ENCODE data around the gene GLRX5.

The GLRX5 gene

GRCh38 chr14:95525999-95526398 lies 8.9 kb upstream of the GLRX5 start:
- Mint-ChIP-seq H3K36me3 (ENCODE audit: low read depth) (peaks cover 7% of the 10 kb centered on the region), H3K4me1 (ENCODE audit: low read depth) (peaks cover 58% of the 10 kb centered on the region), H3K4me3 (no peak overlapping the region), H3K27ac (peak overlapping the region; percentile 71), H3K27me3 (no peaks in the 10 kb centered on the region), H3K9me3 (no peaks in the 10 kb centered on the region)
- intact Hi-C loops (cut with micrococcal nuclease) = loop anchor here (5.0 to 10.0 kb wide), 2 partner anchors 44 to 211 kb away; partner anchors contain the start of gene CLMN

DNA sequence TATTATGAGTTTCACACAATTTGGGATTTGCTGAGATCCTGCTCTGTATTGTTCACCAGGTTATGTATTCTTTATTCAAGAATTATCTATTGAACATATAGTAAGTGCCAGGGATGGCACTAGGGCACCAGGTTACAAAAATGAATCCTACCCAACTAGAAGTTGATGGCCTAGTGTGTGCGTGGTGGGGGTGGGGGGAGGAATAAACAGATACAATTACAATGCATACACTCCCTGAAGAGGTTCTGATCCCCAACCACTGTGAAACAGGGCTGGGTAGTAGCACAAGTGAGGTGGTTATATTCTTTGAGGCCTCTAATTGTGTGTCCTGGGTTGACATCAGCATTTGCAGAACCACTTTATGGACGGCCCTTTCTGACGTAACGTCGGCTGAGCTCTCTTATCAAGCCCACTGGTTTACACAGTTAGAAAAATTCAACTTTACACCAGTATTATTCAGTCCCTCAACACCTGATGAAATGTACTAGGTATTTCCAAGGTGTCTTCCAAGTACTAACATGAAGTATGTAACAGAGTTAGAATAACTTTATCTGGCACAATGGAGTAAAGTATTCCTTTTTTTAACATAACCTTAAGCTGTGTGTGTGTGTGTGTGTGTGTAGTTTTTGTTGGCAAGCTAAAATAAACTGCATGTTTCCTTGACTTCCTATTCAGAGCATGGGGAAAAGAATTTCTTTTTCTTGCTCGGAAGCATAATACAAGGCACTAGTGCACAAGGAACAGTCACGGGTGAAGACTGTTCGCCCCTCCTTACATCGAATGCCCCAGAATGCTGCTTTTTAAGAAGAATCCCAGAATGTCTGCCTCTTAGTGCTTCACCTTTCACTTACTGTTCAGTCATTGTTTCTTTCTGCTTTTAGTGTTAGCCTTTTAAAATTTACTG lies 8.1 kb upstream of the GLRX5 start:
- H3K4me1 Mint-ChIP-seq (ENCODE audit: low read depth) = peaks cover 63% of the 10 kb centered on the region
- peaks cover 7% of the 10 kb centered on the region for H3K36me3 Mint-ChIP-seq (ENCODE audit: low read depth)
- intact Hi-C loops (cut with micrococcal nuclease) = loop anchor here (1.0 to 10.0 kb wide), 3 partner anchors 44 to 212 kb away; partner anchors contain the start of gene CLMN
- no peaks in the 10 kb centered on the region for H3K27me3 Mint-ChIP-seq
- peak overlapping the region; percentile 71 for H3K27ac Mint-ChIP-seq
- H3K9me3 Mint-ChIP-seq = no peaks in the 10 kb centered on the region
- H3K4me3 Mint-ChIP-seq = no peak overlapping the region

- H3K4me1 Mint-ChIP-seq (ENCODE audit: low read depth) = peaks cover 63% of the 10 kb centered on the region
- H3K4me3 Mint-ChIP-seq = no peak overlapping the region
- intact Hi-C loops (cut with micrococcal nuclease) = loop anchor here (1.0 to 10.0 kb wide), 3 partner anchors 45 to 213 kb away; partner anchors contain the start of gene CLMN
- no peaks in the 10 kb centered on the region for H3K9me3 Mint-ChIP-seq
- peak overlapping the region; percentile 39 for H3K27ac Mint-ChIP-seq
- H3K36me3 Mint-ChIP-seq (ENCODE audit: low read depth) = peaks cover 13% of the 10 kb centered on the region
- H3K27me3 Mint-ChIP-seq = no peaks in the 10 kb centered on the region
These were observed 7.4 kb upstream of the GLRX5 start for GRCh38 chr14:95527387-95528002.

DNA sequence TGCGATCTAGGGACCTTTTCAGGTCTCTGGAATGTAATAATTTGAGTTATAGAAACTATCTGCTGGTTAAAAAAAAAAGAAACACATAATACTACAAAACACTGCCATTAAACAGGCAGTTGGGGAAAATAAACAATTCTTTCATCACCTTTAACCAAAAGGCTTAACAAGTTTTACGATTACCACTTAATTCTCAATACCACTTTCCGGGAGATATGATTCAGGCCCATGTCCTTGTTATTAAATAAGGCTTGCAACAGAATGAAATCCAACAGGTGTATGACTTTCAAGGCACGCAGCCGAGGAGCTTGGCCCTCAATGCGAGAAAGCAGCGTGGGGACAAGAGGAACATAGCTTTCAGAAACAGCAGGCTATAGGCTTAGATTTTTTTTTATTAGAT lies 5.6 kb upstream of the GLRX5 start:
- intact Hi-C loops (cut with micrococcal nuclease) = loop anchor here (5.0 to 10.0 kb wide), 2 partner anchors 47 to 214 kb away; partner anchors contain the start of gene CLMN
- Mint-ChIP-seq H3K4me3 (no peak overlapping the region), H3K27ac (no peak overlapping the region), H3K36me3 (ENCODE audit: low read depth) (peaks cover 20% of the 10 kb centered on the region), H3K27me3 (no peaks in the 10 kb centered on the region), H3K4me1 (ENCODE audit: low read depth) (peaks cover 58% of the 10 kb centered on the region), H3K9me3 (no peaks in the 10 kb centered on the region)

DNA sequence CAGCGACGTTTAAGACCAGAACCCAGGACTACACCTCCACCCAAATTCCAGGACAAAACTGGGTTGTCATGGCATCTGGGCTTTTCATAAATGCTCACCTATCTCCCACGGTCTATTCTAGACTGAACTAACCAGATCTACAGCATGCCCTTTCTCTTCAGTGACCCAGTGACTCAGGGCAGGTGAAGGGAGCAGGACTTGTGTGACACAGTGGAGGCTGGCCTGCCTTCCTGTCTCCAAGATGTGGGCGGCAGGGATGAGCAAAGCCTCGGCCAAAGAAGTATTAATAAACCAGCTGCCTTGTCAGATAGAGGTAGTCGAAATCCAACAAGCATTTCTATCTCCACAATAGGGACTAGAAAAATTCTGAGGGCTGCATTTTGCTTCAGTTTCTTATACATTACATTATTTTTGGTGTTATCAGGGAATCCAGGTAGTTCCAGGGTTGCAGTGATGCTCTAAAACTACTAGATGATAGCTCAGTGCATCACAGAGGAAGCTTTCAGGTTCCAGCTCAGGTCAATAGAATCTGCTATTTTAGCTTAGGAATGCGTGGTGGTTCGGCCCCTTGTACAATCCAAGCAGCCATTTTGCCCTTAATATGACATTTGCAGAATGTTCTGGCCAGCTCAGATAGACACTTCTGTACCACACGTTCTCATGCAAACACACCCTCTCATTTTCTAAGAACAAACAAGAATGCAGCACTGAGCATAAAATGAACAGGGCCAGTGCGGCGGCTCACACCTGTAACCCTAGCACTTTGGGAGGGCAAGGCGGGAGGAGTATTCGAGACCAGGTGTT lies 4.2 kb upstream of the GLRX5 start:
- Mint-ChIP-seq H3K36me3 (ENCODE audit: low read depth) (peaks cover 33% of the 10 kb centered on the region), H3K27me3 (no peaks in the 10 kb centered on the region), H3K4me1 (ENCODE audit: low read depth) (peaks cover 51% of the 10 kb centered on the region), H3K4me3 (no peak overlapping the region), H3K27ac (no peak overlapping the region), H3K9me3 (no peaks in the 10 kb centered on the region)
- intact Hi-C loops (cut with micrococcal nuclease) = loop anchor here (5.0 to 10.0 kb wide), 2 partner anchors 33 to 974 kb away; partner anchors contain the start of gene PAPOLA

DNA sequence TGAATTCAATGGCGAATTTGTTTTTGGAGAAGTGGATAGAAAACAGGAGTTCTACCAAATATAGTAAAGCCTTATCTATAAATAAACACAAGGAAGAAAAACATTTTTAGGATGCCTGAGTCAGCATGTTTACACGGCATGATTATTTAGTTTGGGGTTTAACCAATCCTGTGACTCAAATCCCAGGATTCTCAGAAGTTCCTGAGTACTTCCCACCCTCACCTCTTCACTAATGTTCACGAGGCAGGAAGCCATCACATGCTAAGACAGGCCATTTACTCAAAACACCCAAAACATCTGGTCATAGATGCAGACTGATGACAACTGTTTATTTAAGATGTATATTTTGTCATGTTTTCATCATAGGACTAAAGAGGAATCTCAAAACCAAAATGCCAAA lies 3.4 kb upstream of the GLRX5 start:
- Mint-ChIP-seq H3K36me3 (ENCODE audit: low read depth) (peaks cover 33% of the 10 kb centered on the region), H3K27ac (no peak overlapping the region), H3K4me3 (no peak overlapping the region), H3K27me3 (no peaks in the 10 kb centered on the region), H3K4me1 (ENCODE audit: low read depth) (peaks cover 52% of the 10 kb centered on the region), H3K9me3 (no peaks in the 10 kb centered on the region)
- intact Hi-C loops (cut with micrococcal nuclease) = loop anchor here (5.0 to 10.0 kb wide), 2 partner anchors 34 to 973 kb away; partner anchors contain the start of gene PAPOLA

- H3K4me1 Mint-ChIP-seq (ENCODE audit: low read depth) = peaks cover 50% of the 10 kb centered on the region
These were observed 2.9 kb upstream of the GLRX5 start for GRCh38 chr14:95531969-95532368.

GRCh38 chr14:95533391-95533821 lies 1.4 kb upstream of the GLRX5 start:
- Mint-ChIP-seq H3K9me3 (no peaks in the 10 kb centered on the region), H3K27ac (peak overlapping the region; percentile 91), H3K36me3 (ENCODE audit: low read depth) (peaks cover 33% of the 10 kb centered on the region), H3K27me3 (no peaks in the 10 kb centered on the region), H3K4me1 (ENCODE audit: low read depth) (peaks cover 51% of the 10 kb centered on the region), H3K4me3 (peak overlapping the region; percentile 91)
- intact Hi-C loops (cut with micrococcal nuclease) = loop anchor here (5.0 to 10.0 kb wide), 2 partner anchors 36 to 971 kb away; partner anchors contain the start of gene PAPOLA

More at GRCh38 chr14:95531969-95532368, 2.9 kb upstream of the GLRX5 start:
- intact Hi-C loops (cut with micrococcal nuclease) = loop anchor here (5.0 to 10.0 kb wide), 2 partner anchors 35 to 973 kb away; partner anchors contain the start of gene PAPOLA
- no peaks in the 10 kb centered on the region for H3K9me3 Mint-ChIP-seq
- no peak overlapping the region for H3K27ac Mint-ChIP-seq
- no peak overlapping the region for H3K4me3 Mint-ChIP-seq
- peaks cover 33% of the 10 kb centered on the region for H3K36me3 Mint-ChIP-seq (ENCODE audit: low read depth)
- no peaks in the 10 kb centered on the region for H3K27me3 Mint-ChIP-seq

GRCh38 chr14:95533822-95534221 lies 1.0 kb upstream of the GLRX5 start:
- Mint-ChIP-seq H3K36me3 (ENCODE audit: low read depth) (peaks cover 33% of the 10 kb centered on the region), H3K4me3 (peak overlapping the region; percentile 91), H3K27me3 (no peaks in the 10 kb centered on the region), H3K4me1 (ENCODE audit: low read depth) (peaks cover 51% of the 10 kb centered on the region), H3K9me3 (no peaks in the 10 kb centered on the region), H3K27ac (peak overlapping the region; percentile 91)
- intact Hi-C loops (cut with micrococcal nuclease) = loop anchor here (1.0 to 10.0 kb wide), 5 partner anchors 14 to 971 kb away; partner anchors contain the start of gene PAPOLA

DNA sequence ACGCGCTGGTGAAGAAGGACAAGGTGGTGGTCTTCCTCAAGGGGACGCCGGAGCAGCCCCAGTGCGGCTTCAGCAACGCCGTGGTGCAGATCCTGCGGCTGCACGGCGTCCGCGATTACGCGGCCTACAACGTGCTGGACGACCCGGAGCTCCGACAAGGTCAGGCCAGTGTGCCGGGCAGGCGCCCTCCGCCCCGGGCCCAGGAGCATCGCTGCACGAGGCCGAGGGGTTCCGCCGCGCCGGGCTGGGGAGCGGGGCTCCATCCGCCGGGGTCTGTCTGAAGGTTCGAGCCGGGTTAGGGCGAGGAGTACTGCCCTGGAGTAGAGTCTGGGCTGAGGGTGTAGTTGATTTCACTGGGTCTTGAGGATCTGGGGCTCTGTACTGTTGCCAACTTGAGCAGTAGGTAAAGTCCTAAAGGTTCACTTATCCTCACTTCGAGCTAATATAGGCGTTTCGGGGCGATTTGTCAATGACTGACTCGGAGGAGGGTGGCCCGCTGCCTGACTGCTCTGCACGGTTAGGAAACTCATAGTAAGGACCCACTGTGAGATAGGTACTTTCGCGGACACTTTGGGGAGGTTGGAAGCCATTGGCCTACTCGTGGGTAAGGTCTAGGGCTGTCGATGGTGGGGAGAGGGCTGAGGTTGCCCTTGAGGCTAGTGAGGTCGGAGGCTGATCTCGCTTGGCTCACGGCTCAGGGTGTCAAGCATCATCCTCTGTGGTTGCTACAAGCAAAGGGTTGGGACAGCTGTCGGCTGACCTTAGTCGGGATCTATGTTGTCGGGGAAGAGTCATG lies 574 bp downstream of the GLRX5 start:
- Mint-ChIP-seq H3K27ac (peak overlapping the region; percentile 91), H3K36me3 (ENCODE audit: low read depth) (peaks cover 27% of the 10 kb centered on the region), H3K9me3 (no peaks in the 10 kb centered on the region), H3K4me1 (ENCODE audit: low read depth) (peaks cover 51% of the 10 kb centered on the region), H3K27me3 (no peaks in the 10 kb centered on the region), H3K4me3 (peak overlapping the region; percentile 91)
- intact Hi-C loops (cut with micrococcal nuclease) = loop anchor here (2.0 to 10.0 kb wide), 2 partner anchors 93 to 969 kb away; partner anchors contain the start of gene PAPOLA

- Mint-ChIP-seq H3K4me1 (ENCODE audit: low read depth) (peaks cover 48% of the 10 kb centered on the region), H3K27ac (peak overlapping the region; percentile 91), H3K36me3 (ENCODE audit: low read depth) (peaks cover 27% of the 10 kb centered on the region), H3K4me3 (peak overlapping the region; percentile 91), H3K27me3 (no peaks in the 10 kb centered on the region), H3K9me3 (no peaks in the 10 kb centered on the region)
- intact Hi-C loops (cut with micrococcal nuclease) = loop anchor here (10.0 kb wide), 1 partner anchor 969 kb away; the partner anchor contains the start of gene PAPOLA
These were observed 1.3 kb downstream of the GLRX5 start for GRCh38 chr14:95536036-95536593.

- Mint-ChIP-seq H3K27ac (no peak overlapping the region), H3K9me3 (no peaks in the 10 kb centered on the region), H3K36me3 (ENCODE audit: low read depth) (peaks cover 27% of the 10 kb centered on the region), H3K4me3 (no peak overlapping the region), H3K27me3 (no peaks in the 10 kb centered on the region), H3K4me1 (ENCODE audit: low read depth) (peaks cover 43% of the 10 kb centered on the region)
- intact Hi-C loops (cut with micrococcal nuclease) = loop anchor here (10.0 kb wide), 1 partner anchor 968 kb away; the partner anchor contains the start of gene PAPOLA
These were observed 1.8 kb downstream of the GLRX5 start for GRCh38 chr14:95536671-95537070.

Data from dendritic cell treated with granulocyte-macrophage colony-stimulating factor and Interleukin-4, amounts not matched to agents 40 ng/mL and 50 ng/mL, for 4 days (primary cell).